ENCODE data around the gene FBXW7. TPM values are rescaled to one million over a fixed set of nuclear protein-coding genes. Genes with fewer than 3 reads are reported as not detected.

FBXW7 gene
- total and polyA plus RNA-seq, 12 donors, result 12.1 to 87.6 (median 66.8) TPM

DNA sequence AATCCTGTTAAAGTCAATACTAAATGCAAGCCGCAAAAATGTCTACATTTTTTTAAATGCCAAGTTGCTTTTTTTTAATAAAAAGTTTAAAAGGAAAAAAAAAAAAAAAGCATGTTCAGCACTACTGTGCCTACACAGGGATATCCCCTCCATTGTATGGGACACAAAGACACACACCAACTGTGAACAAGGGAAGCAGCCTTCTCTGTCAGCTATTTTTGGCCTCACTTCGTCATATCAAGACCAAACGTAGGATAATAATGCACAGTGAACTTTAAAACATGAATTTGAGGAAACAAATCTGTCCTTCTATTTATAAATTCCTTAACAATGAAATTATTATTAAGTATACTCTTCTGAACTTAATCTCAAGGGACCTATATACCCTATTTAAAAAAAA, 4.4 kb downstream of the FBXW7 start:
- 35 to 41% methylated on average over 3 of the region's 3 CpGs for WGBS, 2 donors
- Histone ChIP-seq H3K36me3 (peaks cover 0 to 17% (median 0%) of the 10 kb centered on the region in 9 donors), H3K4me1 (peaks cover 0 to 53% (median 45%) of the 10 kb centered on the region in 9 donors), H3K4me3 (no peak overlapping the region), H3K9me3 (no peaks in the 10 kb centered on the region), H3K27ac (peak overlapping the region in 2 of 10 donors; percentile 11 to 29), H3K27me3 (no peaks in the 10 kb centered on the region)
- ATAC-seq (no peak), DNase-seq (no peak)
- intact Hi-C loops (cut with DNase I), result loop anchor here in 2 of 10 donors (10.0 kb wide), 2 partner anchors 243 to 1427 kb away; partner anchors contain the start of genes ARFIP1 (in 1 of the 2) and TIGD4 (in 1 of the 2)
- TF ChIP-seq, protein P1, sequence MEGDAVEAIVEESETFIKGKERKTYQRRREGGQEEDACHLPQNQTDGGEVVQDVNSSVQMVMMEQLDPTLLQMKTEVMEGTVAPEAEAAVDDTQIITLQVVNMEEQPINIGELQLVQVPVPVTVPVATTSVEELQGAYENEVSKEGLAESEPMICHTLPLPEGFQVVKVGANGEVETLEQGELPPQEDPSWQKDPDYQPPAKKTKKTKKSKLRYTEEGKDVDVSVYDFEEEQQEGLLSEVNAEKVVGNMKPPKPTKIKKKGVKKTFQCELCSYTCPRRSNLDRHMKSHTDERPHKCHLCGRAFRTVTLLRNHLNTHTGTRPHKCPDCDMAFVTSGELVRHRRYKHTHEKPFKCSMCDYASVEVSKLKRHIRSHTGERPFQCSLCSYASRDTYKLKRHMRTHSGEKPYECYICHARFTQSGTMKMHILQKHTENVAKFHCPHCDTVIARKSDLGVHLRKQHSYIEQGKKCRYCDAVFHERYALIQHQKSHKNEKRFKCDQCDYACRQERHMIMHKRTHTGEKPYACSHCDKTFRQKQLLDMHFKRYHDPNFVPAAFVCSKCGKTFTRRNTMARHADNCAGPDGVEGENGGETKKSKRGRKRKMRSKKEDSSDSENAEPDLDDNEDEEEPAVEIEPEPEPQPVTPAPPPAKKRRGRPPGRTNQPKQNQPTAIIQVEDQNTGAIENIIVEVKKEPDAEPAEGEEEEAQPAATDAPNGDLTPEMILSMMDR (IDR thresholded peaks at IDR 0.05), result no peak

DNA sequence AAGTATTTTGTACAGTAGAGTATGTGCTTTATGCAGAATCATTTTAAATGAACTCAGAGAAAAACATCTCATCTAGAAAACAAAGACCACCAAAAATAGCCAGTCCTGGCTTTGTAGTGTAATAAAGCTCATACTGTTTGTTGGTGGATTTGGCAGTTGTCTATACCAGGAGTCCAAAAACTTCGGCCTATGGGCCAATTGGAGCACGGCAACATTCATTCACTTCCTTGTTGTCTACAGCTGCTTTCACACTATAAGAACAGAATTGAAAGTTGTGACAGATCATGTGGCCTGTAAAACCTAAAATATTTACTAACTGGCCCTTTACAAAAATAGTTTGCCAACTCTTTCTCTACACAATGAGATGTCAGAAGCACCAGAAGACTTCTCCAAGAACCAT, 5.3 kb downstream of the FBXW7 start:
- Histone ChIP-seq H3K27ac (no peak overlapping the region), H3K4me3 (no peak overlapping the region), H3K36me3 (peaks cover 0 to 17% (median 0%) of the 10 kb centered on the region in 9 donors), H3K27me3 (no peaks in the 10 kb centered on the region), H3K4me1 (peaks cover 0 to 53% (median 45%) of the 10 kb centered on the region in 9 donors), H3K9me3 (no peaks in the 10 kb centered on the region)
- TF ChIP-seq, protein P1 (IDR thresholded peaks at IDR 0.05), result no peak
- WGBS, 2 donors, result 88% methylated on average over 2 of the region's 2 CpGs
- intact Hi-C loops (cut with DNase I), result loop anchor here in 2 of 10 donors (10.0 kb wide), 2 partner anchors 244 to 1426 kb away; partner anchors contain the start of genes ARFIP1 (in 1 of the 2) and TIGD4 (in 1 of the 2)
- no peak for DNase-seq
- no peak for ATAC-seq

DNA sequence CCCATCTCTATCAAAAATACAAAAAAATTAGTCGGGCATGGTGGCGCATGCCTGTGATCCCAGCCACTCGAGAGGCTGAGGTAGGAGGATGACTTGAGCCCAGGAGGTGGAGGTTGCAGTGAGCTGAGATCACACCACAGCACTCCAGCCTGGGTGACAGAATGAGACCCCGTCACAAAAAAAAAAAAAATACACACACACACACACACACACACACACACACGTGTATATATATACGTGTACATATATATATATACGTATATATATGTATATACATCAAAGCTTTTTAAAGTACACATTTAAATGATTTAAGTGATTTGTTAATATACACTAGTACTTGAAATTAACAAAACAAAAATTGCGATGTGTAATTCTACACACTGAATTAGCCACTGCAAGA, 6.0 kb downstream of the FBXW7 start:
- no peak for DNase-seq
- intact Hi-C loops (cut with DNase I), result loop anchor here in 2 of 10 donors (10.0 kb wide), 2 partner anchors 245 to 1425 kb away; partner anchors contain the start of genes ARFIP1 (in 1 of the 2) and TIGD4 (in 1 of the 2)
- Histone ChIP-seq H3K4me1 (peaks cover 0 to 53% (median 45%) of the 10 kb centered on the region in 9 donors), H3K9me3 (no peaks in the 10 kb centered on the region), H3K36me3 (peaks cover 0 to 17% (median 0%) of the 10 kb centered on the region in 9 donors), H3K27ac (no peak overlapping the region), H3K4me3 (no peak overlapping the region), H3K27me3 (no peaks in the 10 kb centered on the region)
- ATAC-seq, result no peak
- 94 to 96% methylated on average over 8 of the region's 8 CpGs for WGBS, 2 donors
- TF ChIP-seq, protein P1 (IDR thresholded peaks at IDR 0.05), result no peak

DNA sequence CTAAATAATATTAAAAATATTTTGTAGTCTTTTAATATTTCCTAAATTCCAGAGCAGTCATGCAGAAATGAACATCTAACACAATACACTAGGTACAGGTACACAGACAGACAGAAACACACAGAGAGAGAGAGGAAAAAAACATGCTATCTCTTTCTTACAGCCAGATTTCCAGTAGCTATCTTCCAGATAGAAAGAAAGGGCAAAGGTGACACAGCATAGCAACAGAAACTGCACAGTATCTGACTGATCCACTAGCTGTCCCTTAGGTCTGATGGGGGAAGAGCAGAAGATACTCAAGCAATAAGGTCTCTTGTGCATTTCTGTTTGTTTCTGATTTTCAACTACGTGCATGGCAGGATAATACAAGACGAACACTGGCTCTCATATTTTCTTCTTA, 7.8 kb downstream of the FBXW7 start:
- ATAC-seq (no peak), DNase-seq (no peak)
- H3K4me1 ChIP-seq, result peaks cover 0 to 46% (median 31%) of the 10 kb centered on the region in 9 donors
- WGBS, 2 donors, result 86 to 87% methylated on average over 2 of the region's 2 CpGs
- no peak overlapping the region for H3K27ac ChIP-seq
- intact Hi-C loops (cut with DNase I), result no loop called here
- no peak overlapping the region for H3K4me3 ChIP-seq
- TF ChIP-seq, protein P1 (IDR thresholded peaks at IDR 0.05), result no peak
- H3K27me3 ChIP-seq, result no peaks in the 10 kb centered on the region
- no peaks in the 10 kb centered on the region for H3K9me3 ChIP-seq
- H3K36me3 ChIP-seq, result peaks cover 0 to 17% (median 0%) of the 10 kb centered on the region in 9 donors
